Measurements from ENCODE around the gene SMIM22.

SMIM22 gene

DNA sequence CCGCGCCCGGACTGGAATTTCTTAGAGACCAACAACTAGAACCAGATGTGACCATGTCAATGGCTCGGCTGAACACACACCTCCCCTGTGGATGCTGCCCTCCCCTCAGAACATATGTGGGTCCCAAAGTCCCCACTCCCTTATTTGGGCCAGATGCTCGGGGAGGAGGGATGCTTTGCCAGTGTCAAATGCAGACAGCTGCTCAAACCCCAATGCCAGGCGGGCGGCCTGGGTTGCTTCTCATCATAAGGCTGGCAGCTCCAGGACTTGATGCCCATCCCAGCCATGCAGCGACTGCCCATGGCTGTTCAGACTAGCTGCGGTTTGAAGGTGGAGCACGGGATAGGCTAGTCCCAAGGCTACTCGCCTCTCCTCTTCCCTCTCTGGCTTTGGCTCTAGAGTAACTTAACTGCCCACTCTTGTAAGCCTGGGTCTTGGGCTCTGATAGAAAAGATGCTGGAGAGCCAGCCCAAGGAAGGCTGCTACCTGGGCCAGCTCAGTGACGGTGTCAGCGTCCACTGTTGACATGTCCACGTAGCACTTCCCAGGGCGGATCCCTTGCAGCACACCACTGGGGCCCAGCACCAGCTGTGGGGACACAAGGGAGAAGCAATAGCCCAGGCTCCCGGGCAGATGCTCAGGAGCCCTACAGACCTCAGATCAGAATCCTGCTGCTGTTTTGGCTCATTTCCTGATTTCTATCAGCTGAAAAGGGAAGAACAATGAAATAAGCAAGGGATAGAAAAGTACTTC, 18.3 kb downstream of the SMIM22 start:
- no peak for DNase-seq (ENCODE audit: low spot score)
- no peak for TF ChIP-seq CTCF (IDR thresholded peaks at IDR 0.05; ENCODE audit: extremely low read depth, insufficient read depth, missing control alignments)
- in situ Hi-C loops (cut with MboI; ENCODE audit: low pct_unique_long_range_greater_than_20kb, low sequenced_read_pairs, unreplicated experiment) = no loop called here

GRCh38 chr16:4814046-4814445, 18.9 kb downstream of the SMIM22 start:
- TF ChIP-seq CTCF (IDR thresholded peaks at IDR 0.05; ENCODE audit: extremely low read depth, insufficient read depth, missing control alignments) = no peak
- in situ Hi-C loops (cut with MboI; ENCODE audit: low pct_unique_long_range_greater_than_20kb, low sequenced_read_pairs, unreplicated experiment) = no loop called here
- no peak for DNase-seq (ENCODE audit: low spot score)

DNA sequence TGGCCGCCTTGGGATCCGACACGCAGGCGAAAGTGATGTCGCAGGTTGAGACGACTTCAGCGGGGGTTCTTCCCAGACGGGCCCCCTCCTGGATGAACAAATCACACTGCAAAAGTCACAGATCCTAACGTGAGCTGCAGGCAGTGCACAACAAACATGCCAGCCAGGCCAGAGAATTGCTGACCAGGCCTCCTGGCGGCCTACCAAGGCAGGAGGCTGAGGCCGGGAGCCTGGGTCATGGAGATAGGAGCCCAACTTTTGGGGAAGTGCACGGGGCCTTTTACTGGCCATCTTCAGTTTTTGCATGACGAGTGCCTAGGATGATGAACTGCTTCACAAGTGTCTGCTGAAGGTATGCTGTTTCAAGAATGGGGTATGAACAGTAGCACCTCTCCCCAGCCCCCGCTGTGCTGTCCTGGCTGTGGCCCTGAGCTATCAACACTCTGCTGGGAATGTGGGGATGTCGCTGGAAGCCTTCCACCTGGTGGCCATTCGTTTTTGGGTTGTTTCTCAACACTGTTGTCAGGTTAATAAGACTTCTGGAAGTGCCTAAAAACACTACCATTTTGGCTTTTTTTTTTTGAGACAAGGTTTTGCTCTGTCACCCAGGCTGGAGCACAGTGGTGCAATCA, 19.5 kb downstream of the SMIM22 start:
- DNase-seq (ENCODE audit: low spot score) = no peak
- TF ChIP-seq CTCF (IDR thresholded peaks at IDR 0.05; ENCODE audit: extremely low read depth, insufficient read depth, missing control alignments) = no peak
- in situ Hi-C loops (cut with MboI; ENCODE audit: low pct_unique_long_range_greater_than_20kb, low sequenced_read_pairs, unreplicated experiment) = no loop called here

- DNase-seq (ENCODE audit: low spot score) = no peak
- in situ Hi-C loops (cut with MboI; ENCODE audit: low pct_unique_long_range_greater_than_20kb, low sequenced_read_pairs, unreplicated experiment) = no loop called here
- no peak for TF ChIP-seq CTCF (IDR thresholded peaks at IDR 0.05; ENCODE audit: extremely low read depth, insufficient read depth, missing control alignments)
These were observed 25.5 kb downstream of the SMIM22 start for GRCh38 chr16:4820652-4821051.

- no peak for TF ChIP-seq CTCF (IDR thresholded peaks at IDR 0.05; ENCODE audit: extremely low read depth, insufficient read depth, missing control alignments)
- DNase-seq (ENCODE audit: low spot score) = no peak
- in situ Hi-C loops (cut with MboI; ENCODE audit: low pct_unique_long_range_greater_than_20kb, low sequenced_read_pairs, unreplicated experiment) = no loop called here
These were observed 30.0 kb downstream of the SMIM22 start for GRCh38 chr16:4825196-4825595.

DNA sequence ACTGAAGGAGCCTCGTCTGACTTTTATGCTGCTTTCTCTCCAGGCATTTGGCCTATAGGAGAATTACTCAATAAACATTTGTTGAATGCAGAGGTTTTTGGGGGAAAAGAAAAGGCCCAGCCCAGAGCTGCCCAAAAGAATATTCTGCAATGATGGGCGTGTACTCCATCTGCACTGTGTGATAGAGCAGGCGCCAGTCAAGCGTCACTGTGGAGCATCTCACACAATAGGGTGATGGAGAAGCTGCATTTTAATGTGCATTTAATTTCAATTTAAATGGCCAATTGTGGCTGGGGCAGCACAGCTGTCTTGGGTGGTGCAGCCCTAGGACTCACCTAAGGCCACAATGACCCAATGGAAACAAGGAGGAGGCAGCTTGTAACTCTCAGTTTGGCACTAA, 31.4 kb downstream of the SMIM22 start:
- in situ Hi-C loops (cut with MboI; ENCODE audit: low pct_unique_long_range_greater_than_20kb, low sequenced_read_pairs, unreplicated experiment) = no loop called here
- DNase-seq (ENCODE audit: low spot score) = no peak
- no peak for TF ChIP-seq CTCF (IDR thresholded peaks at IDR 0.05; ENCODE audit: extremely low read depth, insufficient read depth, missing control alignments)

All from GM13977 (cell line).